Mucosa of descending colon (tissue), 3 donors: ENCODE measurements around the gene ELK3. TPM values are rescaled to one million over a fixed set of nuclear protein-coding genes. Genes with fewer than 3 reads are reported as not detected.

Source experiments
- ATAC-seq: fragments of 200-7000 bp; cut with Tn5 transposase; one replicate; pipeline ENCODE4 v1.9.1; 2020; ENCODE audit warnings: mild to moderate bottlenecking, moderate library complexity
- DNase-seq, 3 donors: peaks; one replicate each; pipeline ENCODE4 v3.0.0-alpha.2; 2020
- H3K36me3 ChIP-seq: fragments of 200-600 bp; one replicate; pipeline ENCODE4 v1.8.0; 2021; ENCODE audit warnings: low read depth, mild to moderate bottlenecking
- H3K4me1 ChIP-seq: fragments of 200-600 bp; one replicate; pipeline ENCODE4 v1.8.0; 2021; ENCODE audit warnings: low read depth, mild to moderate bottlenecking
- H3K4me3 ChIP-seq: fragments of 200-600 bp; one replicate; pipeline ENCODE4 v1.8.0; 2021; ENCODE audit warnings: mild to moderate bottlenecking
- H3K9me3 ChIP-seq: fragments of 200-600 bp; one replicate; pipeline ENCODE4 v1.8.0; 2021; ENCODE audit warnings: mild to moderate bottlenecking
- CTCF ChIP-seq: fragments of 200-600 bp; IDR thresholded peaks from one replicate; pipeline ENCODE4 v1.8.0; 2022; ENCODE audit warnings: antibody characterized with exemption, mild to moderate bottlenecking
- intact Hi-C, 2 donors: fragments of 100-400 bp; cut with DNase I in 1 of 2; cut with micrococcal nuclease in 1 of 2; formaldehyde crosslinking; loops; one replicate each; pipeline versions ENCODE4 v1.11.0 to v1.11.1; 2022; cut with DNase I, micrococcal nuclease
- total RNA-seq, 3 donors: library from RNA; stranded (reverse); fragmentation: NEBNext Ultra II Directional in 2 of 3; extraction: Animal tissue kit (Norgen Biotek cat#: 25700) in 2 of 3; gene quantifications; one replicate each; pipeline versions ENCODE4 v1.2.1 to v1.2.4, GENCODE V29; 2021 to 2023
- donor health status: DM: no; HTN: no; CAD: no; lungs with moderate emphysema.
- donor health status: DM: no; HTN: no; CAD: no.
- donor health status: DM: no; HTN: yes; CAD: no.

The ELK3 gene
- total RNA-seq, 3 donors from 2014 or later = 7.6 to 17.2 (median 12.0) TPM

- no peaks in the 10 kb centered on the region for H3K4me1 ChIP-seq
- no peaks in the 10 kb centered on the region for H3K36me3 ChIP-seq
- ATAC-seq (no peak), DNase-seq (no peak)
- no peak overlapping the region for H3K4me3 ChIP-seq
- no peak for TF ChIP-seq CTCF
- H3K9me3 ChIP-seq = no peaks in the 10 kb centered on the region
- intact Hi-C loops = no loop called here
These were observed 27.4 kb upstream of the ELK3 start for GRCh38 chr12:96166765-96167164.

GRCh38 chr12:96167492-96167891 lies 26.7 kb upstream of the ELK3 start:
- Histone ChIP-seq H3K4me1 (no peaks in the 10 kb centered on the region), H3K4me3 (no peak overlapping the region)
- intact Hi-C loops = no loop called here

GRCh38 chr12:96170328-96170727 lies 23.8 kb upstream of the ELK3 start:
- ATAC-seq = no peak
- no peak for TF ChIP-seq CTCF
- Histone ChIP-seq H3K36me3 (no peaks in the 10 kb centered on the region), H3K4me3 (no peak overlapping the region), H3K4me1 (no peaks in the 10 kb centered on the region), H3K9me3 (no peaks in the 10 kb centered on the region)
- intact Hi-C loops = no loop called here
- no peak for DNase-seq

More at GRCh38 chr12:96167492-96167891, 26.7 kb upstream of the ELK3 start:
- TF ChIP-seq CTCF = no peak
- Histone ChIP-seq H3K9me3 (no peaks in the 10 kb centered on the region), H3K36me3 (no peaks in the 10 kb centered on the region)
- ATAC-seq (no peak), DNase-seq (no peak)

- H3K4me1 ChIP-seq = no peaks in the 10 kb centered on the region
- intact Hi-C loops = no loop called here
- TF ChIP-seq CTCF = no peak
- H3K4me3 ChIP-seq = no peak overlapping the region
- ATAC-seq (no peak), DNase-seq (no peak)
- no peaks in the 10 kb centered on the region for H3K36me3 ChIP-seq
- H3K9me3 ChIP-seq = no peaks in the 10 kb centered on the region
These were observed 23.4 kb upstream of the ELK3 start for GRCh38 chr12:96170762-96171161.

GRCh38 chr12:96171905-96172304 lies 22.3 kb upstream of the ELK3 start:
- H3K4me3 ChIP-seq = no peak overlapping the region
- ATAC-seq (no peak), DNase-seq (no peak)
- peaks cover 2% of the 10 kb centered on the region for H3K9me3 ChIP-seq
- H3K4me1 ChIP-seq = no peaks in the 10 kb centered on the region
- no peaks in the 10 kb centered on the region for H3K36me3 ChIP-seq
- no peak for TF ChIP-seq CTCF
- intact Hi-C loops = no loop called here

- no peak for TF ChIP-seq CTCF
- DNase-seq (no peak), ATAC-seq (no peak)
- H3K4me1 ChIP-seq = no peaks in the 10 kb centered on the region
- peaks cover 2% of the 10 kb centered on the region for H3K9me3 ChIP-seq
- no peaks in the 10 kb centered on the region for H3K36me3 ChIP-seq
- intact Hi-C loops = no loop called here
- no peak overlapping the region for H3K4me3 ChIP-seq
These were observed 21.2 kb upstream of the ELK3 start for GRCh38 chr12:96172981-96173380.
